SK-N-SH (cell line): Measurements from ENCODE around the gene TPP2.

Experiments
- RAD21 ChIP-seq: IDR thresholded peaks from 2 replicates; pipeline ENCODE4 v1.6.1; 2012; ENCODE audit warnings: mild to moderate bottlenecking, low read length
- TF ChIP-seq, protein P1 (sequence below): fragments of 200-600 bp; sonication (generic); IDR thresholded peaks from 2 replicates; pipeline ENCODE4 v1.6.1; 2017; ENCODE audit warnings: antibody characterized with exemption, mild to moderate bottlenecking, moderate library complexity

- TF ChIP-seq, protein P1, sequence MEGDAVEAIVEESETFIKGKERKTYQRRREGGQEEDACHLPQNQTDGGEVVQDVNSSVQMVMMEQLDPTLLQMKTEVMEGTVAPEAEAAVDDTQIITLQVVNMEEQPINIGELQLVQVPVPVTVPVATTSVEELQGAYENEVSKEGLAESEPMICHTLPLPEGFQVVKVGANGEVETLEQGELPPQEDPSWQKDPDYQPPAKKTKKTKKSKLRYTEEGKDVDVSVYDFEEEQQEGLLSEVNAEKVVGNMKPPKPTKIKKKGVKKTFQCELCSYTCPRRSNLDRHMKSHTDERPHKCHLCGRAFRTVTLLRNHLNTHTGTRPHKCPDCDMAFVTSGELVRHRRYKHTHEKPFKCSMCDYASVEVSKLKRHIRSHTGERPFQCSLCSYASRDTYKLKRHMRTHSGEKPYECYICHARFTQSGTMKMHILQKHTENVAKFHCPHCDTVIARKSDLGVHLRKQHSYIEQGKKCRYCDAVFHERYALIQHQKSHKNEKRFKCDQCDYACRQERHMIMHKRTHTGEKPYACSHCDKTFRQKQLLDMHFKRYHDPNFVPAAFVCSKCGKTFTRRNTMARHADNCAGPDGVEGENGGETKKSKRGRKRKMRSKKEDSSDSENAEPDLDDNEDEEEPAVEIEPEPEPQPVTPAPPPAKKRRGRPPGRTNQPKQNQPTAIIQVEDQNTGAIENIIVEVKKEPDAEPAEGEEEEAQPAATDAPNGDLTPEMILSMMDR, result no peak; the same call in 1 of the 2 replicates
- peak; percentile 28; the same call in 1 of the 2 replicates for TF ChIP-seq RAD21
These were observed 129.6 kb downstream of the TPP2 start for GRCh38 chr13:102726430-102726829.
